ENCODE measurements around the gene MYO7A.

MYO7A gene

DNA sequence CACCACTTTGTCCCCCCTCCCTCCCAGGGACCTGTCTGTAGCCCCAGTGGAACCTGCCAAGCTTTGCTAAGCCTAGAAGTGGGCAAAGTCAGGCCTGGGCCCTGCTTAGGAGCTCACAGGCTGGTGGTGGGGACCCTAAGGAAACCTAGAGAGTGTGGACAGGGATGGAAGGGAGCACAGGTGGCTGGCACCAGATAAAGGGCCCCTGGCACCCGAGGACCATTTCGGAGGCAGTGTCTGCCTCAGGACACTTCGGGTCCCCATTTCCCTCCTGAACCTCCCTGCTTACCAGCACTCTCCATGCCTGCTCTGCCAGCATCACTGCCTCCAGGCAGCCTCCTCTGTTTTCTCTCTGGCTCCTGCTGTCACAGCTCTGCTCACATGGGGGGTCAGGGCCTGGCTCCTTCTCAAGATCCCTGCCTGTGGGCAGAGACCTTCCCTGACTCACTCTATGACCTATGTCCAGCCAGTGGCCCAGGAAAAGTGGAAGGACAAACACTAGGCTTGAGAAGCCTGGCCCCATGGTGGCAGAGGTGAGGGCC is 39.0 kb upstream of the MYO7A start:
- H3K4me3 ChIP-seq (ENCODE audit: low read depth, low read length): no peak overlapping the region
- DNase-seq (ENCODE audit: low read depth): no peak
- TF ChIP-seq, protein P1, sequence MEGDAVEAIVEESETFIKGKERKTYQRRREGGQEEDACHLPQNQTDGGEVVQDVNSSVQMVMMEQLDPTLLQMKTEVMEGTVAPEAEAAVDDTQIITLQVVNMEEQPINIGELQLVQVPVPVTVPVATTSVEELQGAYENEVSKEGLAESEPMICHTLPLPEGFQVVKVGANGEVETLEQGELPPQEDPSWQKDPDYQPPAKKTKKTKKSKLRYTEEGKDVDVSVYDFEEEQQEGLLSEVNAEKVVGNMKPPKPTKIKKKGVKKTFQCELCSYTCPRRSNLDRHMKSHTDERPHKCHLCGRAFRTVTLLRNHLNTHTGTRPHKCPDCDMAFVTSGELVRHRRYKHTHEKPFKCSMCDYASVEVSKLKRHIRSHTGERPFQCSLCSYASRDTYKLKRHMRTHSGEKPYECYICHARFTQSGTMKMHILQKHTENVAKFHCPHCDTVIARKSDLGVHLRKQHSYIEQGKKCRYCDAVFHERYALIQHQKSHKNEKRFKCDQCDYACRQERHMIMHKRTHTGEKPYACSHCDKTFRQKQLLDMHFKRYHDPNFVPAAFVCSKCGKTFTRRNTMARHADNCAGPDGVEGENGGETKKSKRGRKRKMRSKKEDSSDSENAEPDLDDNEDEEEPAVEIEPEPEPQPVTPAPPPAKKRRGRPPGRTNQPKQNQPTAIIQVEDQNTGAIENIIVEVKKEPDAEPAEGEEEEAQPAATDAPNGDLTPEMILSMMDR (IDR thresholded peaks at IDR 0.05; ENCODE audit: insufficient read depth, low read depth, low read length, missing control alignments): no peak

DNA sequence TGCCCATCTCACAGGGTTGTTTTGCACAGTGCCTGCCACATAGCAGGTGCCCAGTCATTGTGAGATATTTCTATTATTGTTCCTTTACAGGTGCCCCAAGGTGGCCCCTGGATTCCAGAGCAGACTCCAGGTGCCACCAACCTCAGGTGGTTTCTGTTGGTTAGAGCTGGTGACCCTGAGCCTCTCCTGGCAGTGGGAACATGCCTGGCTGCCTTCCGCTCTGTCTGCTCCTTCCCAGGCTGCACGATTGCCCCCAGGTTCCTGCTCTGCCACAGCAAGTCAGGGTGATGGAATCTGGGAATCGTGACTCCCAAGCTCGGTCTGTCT is 38.0 kb upstream of the MYO7A start:
- H3K4me3 ChIP-seq (ENCODE audit: low read depth, low read length): no peak overlapping the region
- TF ChIP-seq, protein P1 (IDR thresholded peaks at IDR 0.05; ENCODE audit: insufficient read depth, low read depth, low read length, missing control alignments): no peak
- no peak for DNase-seq (ENCODE audit: low read depth)

DNA sequence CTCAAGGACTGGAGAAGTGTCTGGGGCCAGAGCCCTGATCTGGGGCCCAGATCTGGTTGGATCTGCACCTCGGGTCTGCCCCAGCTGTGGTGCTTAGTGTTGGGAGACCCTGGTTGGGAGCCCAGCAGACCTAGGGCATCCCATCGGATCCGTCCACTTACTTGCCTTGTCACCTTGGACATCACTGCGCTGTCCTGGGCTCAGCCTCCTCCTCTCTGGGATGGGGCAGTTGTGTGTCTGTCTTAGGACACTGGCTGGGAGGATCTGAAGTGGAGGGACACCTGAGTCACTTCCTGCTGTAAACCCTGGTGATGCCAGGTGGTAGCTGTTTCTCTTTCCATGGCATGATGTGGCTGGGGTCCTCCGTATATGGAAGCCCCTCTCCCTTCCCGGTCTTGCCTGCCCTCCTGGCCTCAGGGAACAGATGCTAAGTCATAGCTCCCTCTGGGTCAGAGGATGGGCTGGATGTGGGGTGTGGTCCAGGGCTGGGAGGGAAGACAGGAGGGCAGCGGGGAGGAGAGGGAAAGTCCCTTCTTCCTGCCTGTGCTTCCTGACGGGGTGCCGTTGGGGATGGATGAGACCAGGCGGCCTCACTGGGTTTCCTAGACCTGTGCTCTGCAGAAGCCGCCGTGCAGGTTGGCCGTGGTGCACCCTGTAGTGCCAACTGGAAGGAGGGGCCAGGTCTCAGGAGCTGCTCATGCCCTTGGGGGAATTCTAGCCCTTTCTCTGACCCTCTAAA is 37.5 kb upstream of the MYO7A start:
- H3K4me3 ChIP-seq (ENCODE audit: low read depth, low read length): no peak overlapping the region
- TF ChIP-seq, protein P1 (IDR thresholded peaks at IDR 0.05; ENCODE audit: insufficient read depth, low read depth, low read length, missing control alignments): no peak
- no peak for DNase-seq (ENCODE audit: low read depth)

DNA sequence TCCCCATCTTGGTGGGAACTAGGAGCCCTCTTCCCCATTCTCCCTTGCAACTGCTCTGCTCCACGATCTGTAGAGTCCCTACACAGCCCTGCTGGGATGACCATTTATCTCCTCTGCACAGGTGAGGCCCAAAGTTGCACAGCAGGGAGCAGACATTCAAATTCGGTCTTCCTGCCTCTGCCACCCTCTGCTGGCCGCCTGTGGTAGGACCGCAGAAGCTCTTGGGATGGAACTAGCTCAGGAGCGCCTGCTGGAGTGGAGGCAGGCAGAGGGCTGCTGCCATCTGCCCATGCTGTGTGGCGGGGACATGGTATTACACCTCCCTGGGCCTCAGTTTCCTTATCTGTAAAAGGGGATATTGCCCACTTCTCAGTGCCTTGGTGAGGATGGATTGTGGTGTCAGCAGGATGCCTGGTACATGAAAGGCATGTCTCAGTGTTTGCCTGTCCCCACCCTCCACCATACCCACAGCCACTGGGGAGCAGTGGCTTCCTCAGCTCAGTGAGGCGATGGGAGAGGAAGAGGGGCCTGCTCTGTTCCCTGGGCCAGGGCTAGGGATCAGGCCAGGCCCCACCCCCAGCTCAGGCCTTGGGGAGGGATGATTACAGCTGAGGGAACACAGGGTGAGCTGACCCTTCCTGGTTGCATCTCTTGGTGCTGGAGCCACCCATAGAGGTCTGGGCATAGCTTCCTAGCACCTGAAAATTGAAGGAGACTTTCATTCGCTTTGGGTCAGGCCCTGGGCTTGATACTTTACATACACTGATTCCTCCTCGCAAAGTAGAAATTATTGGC is 36.7 kb upstream of the MYO7A start:
- DNase-seq (ENCODE audit: low read depth): peak; percentile 79
- TF ChIP-seq, protein P1 (IDR thresholded peaks at IDR 0.05; ENCODE audit: insufficient read depth, low read depth, low read length, missing control alignments): peak; percentile 96
- no peak overlapping the region for H3K4me3 ChIP-seq (ENCODE audit: low read depth, low read length)

DNA sequence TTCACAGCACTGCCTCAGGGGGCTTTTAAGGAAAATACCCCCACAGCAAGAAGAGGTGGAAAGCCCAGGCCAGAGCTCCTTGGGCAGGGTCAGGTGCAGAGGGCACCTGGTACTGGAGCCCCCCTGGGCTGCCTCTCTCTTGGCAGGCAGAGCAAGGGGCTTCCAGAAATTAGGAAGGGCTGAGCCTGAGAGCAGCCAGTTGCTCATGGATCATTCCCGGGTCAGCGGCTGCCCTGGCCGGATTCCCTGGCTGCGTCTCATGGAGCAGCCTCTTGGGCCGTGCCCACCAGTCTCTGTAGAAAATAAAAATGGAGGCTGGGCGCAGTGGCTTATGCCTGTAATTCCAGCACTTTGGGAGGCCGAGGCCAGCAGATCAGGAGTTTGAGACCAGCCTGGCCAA is 35.7 kb upstream of the MYO7A start:
- H3K4me3 ChIP-seq (ENCODE audit: low read depth, low read length): no peak overlapping the region
- no peak for DNase-seq (ENCODE audit: low read depth)
- TF ChIP-seq, protein P1 (IDR thresholded peaks at IDR 0.05; ENCODE audit: insufficient read depth, low read depth, low read length, missing control alignments): no peak

DNA sequence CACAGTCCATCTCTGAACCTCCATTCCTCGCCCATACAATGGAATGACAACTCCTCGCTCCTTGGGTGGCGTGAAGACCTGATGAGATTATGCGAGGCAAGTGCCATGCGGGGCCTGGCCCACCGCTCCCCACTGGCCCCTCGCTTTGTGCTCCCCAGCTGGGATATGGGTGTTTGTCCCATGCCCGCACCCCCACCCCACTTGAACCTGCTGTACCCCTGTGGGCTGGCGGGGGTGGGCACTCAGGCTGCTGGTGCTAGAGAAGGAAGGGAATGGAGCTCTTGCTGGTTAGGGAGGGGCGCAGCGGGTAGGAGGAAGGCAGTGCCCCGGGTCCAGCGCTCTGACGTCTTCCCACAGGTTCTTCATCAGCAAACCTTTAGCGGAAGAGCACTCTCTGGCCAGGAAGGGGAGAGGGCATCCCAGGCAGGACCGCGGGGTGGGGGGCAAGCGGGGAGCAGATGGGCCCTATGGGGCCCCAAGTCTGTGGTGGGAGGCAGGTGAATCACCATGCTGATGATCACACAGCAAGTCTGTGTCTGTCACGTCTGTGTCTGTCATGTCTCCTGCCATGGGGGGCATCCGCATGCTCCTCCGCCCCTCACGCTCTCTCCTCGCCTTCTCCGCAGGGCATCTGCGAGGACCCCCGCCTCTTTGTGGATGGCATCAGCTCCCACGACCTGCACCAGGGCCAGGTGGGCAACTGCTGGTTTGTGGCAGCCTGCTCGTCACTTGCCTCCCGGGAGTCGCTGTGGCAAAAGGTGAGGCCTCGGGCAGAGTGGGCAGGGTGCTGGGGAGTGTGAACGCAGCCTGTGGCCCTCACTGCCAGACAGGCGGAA is 34.8 kb upstream of the MYO7A start:
- TF ChIP-seq, protein P1 (IDR thresholded peaks at IDR 0.05; ENCODE audit: insufficient read depth, low read depth, low read length, missing control alignments): no peak
- no peak overlapping the region for H3K4me3 ChIP-seq (ENCODE audit: low read depth, low read length)
- no peak for DNase-seq (ENCODE audit: low read depth)
